Measurements from ENCODE around the gene ASB6. TPM values are rescaled to one million over a fixed set of nuclear protein-coding genes. Genes with fewer than 3 reads are reported as not detected.

Gene ASB6
- total and polyA plus RNA-seq, 2 of the 13 experiments (the other 11 are each of a cell fraction or from before 2014, with no cell fraction given) = 8.2 to 8.4 TPM

GRCh38 chr9:129626079-129626624 lies 15.8 kb downstream of the ASB6 start, which contains the start of gene NTMT1 (continued):
- no peak for TF ChIP-seq ZNF10 (CRISPR knock-in tag; IDR thresholded peaks at IDR 0.05; ENCODE audit: borderline replicate concordance, low read depth)
- TF ChIP-seq ZNF816 (CRISPR knock-in tag; IDR thresholded peaks at IDR 0.05; ENCODE audit: borderline replicate concordance) = 0 out of 2 replicates have a peak, but pooled peaks have one; percentile 63
- TF ChIP-seq NKX3-1 (CRISPR knock-in tag; IDR thresholded peaks at IDR 0.05) = 0 out of 2 replicates have a peak, but pooled peaks have one; percentile 46
- TF ChIP-seq ZNF318 (CRISPR knock-in tag; IDR thresholded peaks at IDR 0.05) = no peak
- peak; percentile 89 for TF ChIP-seq POLR2G (IDR thresholded peaks at IDR 0.05; ENCODE audit: low read depth, low read length)
- no peak for TF ChIP-seq ZNF234 (CRISPR knock-in tag; conservative IDR thresholded peaks at IDR 0.05)
- peak; percentile 78; the same call in 1 of the 2 replicates for TF ChIP-seq TOPORS (CRISPR knock-in tag; IDR thresholded peaks at IDR 0.05)
- TF ChIP-seq ZNF567 (CRISPR knock-in tag; IDR thresholded peaks at IDR 0.05; ENCODE audit: borderline replicate concordance) = no peak
- TF ChIP-seq CREB1 (IDR thresholded peaks at IDR 0.05) = peak; percentile 89
- peak; percentile 91 for TF ChIP-seq CREB1 (CRISPR knock-in tag; IDR thresholded peaks at IDR 0.05)
- TF ChIP-seq MED1 (CRISPR knock-in tag; IDR thresholded peaks at IDR 0.05) = peak; percentile 37; the same call in 1 of the 2 replicates
- peak; percentile 93 for TF ChIP-seq ZNF781 (CRISPR knock-in tag; IDR thresholded peaks at IDR 0.05; ENCODE audit: borderline replicate concordance, not compliant biosample characterization)
- TF ChIP-seq ZNF468 (CRISPR knock-in tag; IDR thresholded peaks at IDR 0.05) = 0 out of 2 replicates have a peak, but pooled peaks have one; percentile 44
- TF ChIP-seq, protein P1, sequence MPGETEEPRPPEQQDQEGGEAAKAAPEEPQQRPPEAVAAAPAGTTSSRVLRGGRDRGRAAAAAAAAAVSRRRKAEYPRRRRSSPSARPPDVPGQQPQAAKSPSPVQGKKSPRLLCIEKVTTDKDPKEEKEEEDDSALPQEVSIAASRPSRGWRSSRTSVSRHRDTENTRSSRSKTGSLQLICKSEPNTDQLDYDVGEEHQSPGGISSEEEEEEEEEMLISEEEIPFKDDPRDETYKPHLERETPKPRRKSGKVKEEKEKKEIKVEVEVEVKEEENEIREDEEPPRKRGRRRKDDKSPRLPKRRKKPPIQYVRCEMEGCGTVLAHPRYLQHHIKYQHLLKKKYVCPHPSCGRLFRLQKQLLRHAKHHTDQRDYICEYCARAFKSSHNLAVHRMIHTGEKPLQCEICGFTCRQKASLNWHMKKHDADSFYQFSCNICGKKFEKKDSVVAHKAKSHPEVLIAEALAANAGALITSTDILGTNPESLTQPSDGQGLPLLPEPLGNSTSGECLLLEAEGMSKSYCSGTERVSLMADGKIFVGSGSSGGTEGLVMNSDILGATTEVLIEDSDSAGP (CRISPR knock-in tag; IDR thresholded peaks at IDR 0.05; ENCODE audit: borderline replicate concordance) = peak; percentile 86; the same call in 1 of the 2 replicates
- TF ChIP-seq, protein P2, sequence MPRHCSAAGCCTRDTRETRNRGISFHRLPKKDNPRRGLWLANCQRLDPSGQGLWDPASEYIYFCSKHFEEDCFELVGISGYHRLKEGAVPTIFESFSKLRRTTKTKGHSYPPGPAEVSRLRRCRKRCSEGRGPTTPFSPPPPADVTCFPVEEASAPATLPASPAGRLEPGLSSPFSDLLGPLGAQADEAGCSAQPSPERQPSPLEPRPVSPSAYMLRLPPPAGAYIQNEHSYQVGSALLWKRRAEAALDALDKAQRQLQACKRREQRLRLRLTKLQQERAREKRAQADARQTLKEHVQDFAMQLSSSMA (CRISPR knock-in tag; IDR thresholded peaks at IDR 0.05) = peak; percentile 14; the same call in 1 of the 2 replicates
- no peak for TF ChIP-seq TAF15 (IDR thresholded peaks at IDR 0.05; ENCODE audit: low read depth, low read length, poor library complexity, severe bottlenecking)
- TF ChIP-seq NAIF1 (CRISPR knock-in tag; IDR thresholded peaks at IDR 0.05; ENCODE audit: borderline replicate concordance) = no peak; the same call in 1 of the 2 replicates
- TF ChIP-seq LBX2 (CRISPR knock-in tag; IDR thresholded peaks at IDR 0.05; ENCODE audit: borderline replicate concordance) = no peak
- TF ChIP-seq RELA (CRISPR knock-in tag; IDR thresholded peaks at IDR 0.05) = no peak
